Mucosa of rectum (tissue), 2 donors: Measurements from ENCODE around the gene RPH3AL.

ENCODE experiments used
- H3K27ac ChIP-seq, 2 donors: one replicate each; pipeline ENCODE4 v1.7.0; 2013; ENCODE audit warnings: inconsistent platforms in 2 of 2, low read depth in 2 of 2, low read length in 2 of 2
- H3K27me3 ChIP-seq, 2 donors: one replicate each; pipeline ENCODE4 v1.7.0; 2013; ENCODE audit warnings: low read length in 2 of 2; ENCODE audit not compliant: control insufficient read depth in 2 of 2, insufficient read depth in 2 of 2
- H3K36me3 ChIP-seq, 2 donors: one replicate each; pipeline ENCODE4 v1.7.0; 2013; ENCODE audit warnings: low read length in 2 of 2; ENCODE audit not compliant: control insufficient read depth in 2 of 2, insufficient read depth in 2 of 2
- H3K4me1 ChIP-seq, 2 donors: one replicate each; pipeline ENCODE4 v1.7.0; 2013; ENCODE audit warnings: low read length in 2 of 2, mild to moderate bottlenecking in 1 of 2; ENCODE audit not compliant: control insufficient read depth in 2 of 2, insufficient read depth in 2 of 2
- H3K4me3 ChIP-seq, 2 donors: one replicate each; pipeline ENCODE4 v1.7.0; 2013; ENCODE audit warnings: low read length in 2 of 2
- H3K9ac ChIP-seq, 2 donors: one replicate each; pipeline ENCODE4 v1.7.0; 2013; ENCODE audit warnings: low read length in 2 of 2, low read depth in 1 of 2, mild to moderate bottlenecking in 1 of 2
- H3K9me3 ChIP-seq, 2 donors: one replicate each; pipeline ENCODE4 v1.7.0; 2013; ENCODE audit warnings: low read length in 2 of 2; ENCODE audit not compliant: control insufficient read depth in 2 of 2
- donor health status: healthy.
- donor health status: Normal muscosa, but diverticular disease.

The RPH3AL gene

GRCh38 chr17:193841-194806 is 158.5 kb downstream of the RPH3AL start:
- Histone ChIP-seq H3K9ac (no peak overlapping the region), H3K4me3 (no peak overlapping the region), H3K4me1 (peaks cover 0 to 6% of the 10 kb centered on the region in 2 donors), H3K27ac (no peak overlapping the region), H3K9me3 (no peaks in the 10 kb centered on the region), H3K27me3 (no peaks in the 10 kb centered on the region), H3K36me3 (no peaks in the 10 kb centered on the region)

GRCh38 chr17:193426-193810 is 159.2 kb downstream of the RPH3AL start:
- no peak overlapping the region for H3K9ac ChIP-seq
- no peaks in the 10 kb centered on the region for H3K27me3 ChIP-seq
- peaks cover 0 to 6% of the 10 kb centered on the region in 2 donors for H3K4me1 ChIP-seq
- no peaks in the 10 kb centered on the region for H3K9me3 ChIP-seq
- H3K36me3 ChIP-seq = no peaks in the 10 kb centered on the region
- no peak overlapping the region for H3K4me3 ChIP-seq
- no peak overlapping the region for H3K27ac ChIP-seq

- Histone ChIP-seq H3K36me3 (no peaks in the 10 kb centered on the region), H3K4me3 (no peak overlapping the region), H3K27me3 (no peaks in the 10 kb centered on the region), H3K27ac (no peak overlapping the region), H3K4me1 (peaks cover 0 to 6% of the 10 kb centered on the region in 2 donors), H3K9me3 (no peaks in the 10 kb centered on the region), H3K9ac (no peak overlapping the region)
These were observed 159.8 kb downstream of the RPH3AL start for GRCh38 chr17:192666-193425.

GRCh38 chr17:189444-189843 is 163.2 kb downstream of the RPH3AL start:
- H3K36me3 ChIP-seq = no peaks in the 10 kb centered on the region
- peaks cover 0 to 6% of the 10 kb centered on the region in 2 donors for H3K4me1 ChIP-seq
- H3K9ac ChIP-seq = no peak overlapping the region
- peaks cover 0 to 3% of the 10 kb centered on the region in 2 donors for H3K27me3 ChIP-seq
- no peaks in the 10 kb centered on the region for H3K9me3 ChIP-seq
- no peak overlapping the region for H3K4me3 ChIP-seq
- H3K27ac ChIP-seq = no peak overlapping the region

- Histone ChIP-seq H3K4me3 (no peak overlapping the region), H3K27me3 (peaks cover 10 to 19% of the 10 kb centered on the region in 2 donors), H3K9me3 (no peaks in the 10 kb centered on the region), H3K36me3 (no peaks in the 10 kb centered on the region), H3K4me1 (no peaks in the 10 kb centered on the region), H3K9ac (no peak overlapping the region), H3K27ac (no peak overlapping the region)
These were observed 165.5 kb downstream of the RPH3AL start for GRCh38 chr17:187130-187529.

- no peak overlapping the region for H3K4me3 ChIP-seq
- H3K27ac ChIP-seq = no peak overlapping the region
- H3K36me3 ChIP-seq = no peaks in the 10 kb centered on the region
- no peak overlapping the region for H3K9ac ChIP-seq
- peaks cover 14 to 24% of the 10 kb centered on the region in 2 donors for H3K27me3 ChIP-seq
- peaks cover 0 to 4% of the 10 kb centered on the region in 2 donors for H3K4me1 ChIP-seq
- H3K9me3 ChIP-seq = no peaks in the 10 kb centered on the region
These were observed 167.0 kb downstream of the RPH3AL start for GRCh38 chr17:185445-186138.

- no peaks in the 10 kb centered on the region for H3K9me3 ChIP-seq
- peaks cover 0 to 4% of the 10 kb centered on the region in 2 donors for H3K4me1 ChIP-seq
- no peak overlapping the region for H3K27ac ChIP-seq
- H3K4me3 ChIP-seq = no peak overlapping the region
- no peak overlapping the region for H3K9ac ChIP-seq
- peaks cover 22 to 36% of the 10 kb centered on the region in 2 donors for H3K27me3 ChIP-seq
- no peaks in the 10 kb centered on the region for H3K36me3 ChIP-seq
These were observed 169.6 kb downstream of the RPH3AL start for GRCh38 chr17:183021-183420.

- H3K9me3 ChIP-seq = no peaks in the 10 kb centered on the region
- peaks cover 25 to 36% of the 10 kb centered on the region in 2 donors for H3K27me3 ChIP-seq
- no peak overlapping the region for H3K27ac ChIP-seq
- peak overlapping the region in 1 of 2 donors; percentile 3 for H3K9ac ChIP-seq
- peaks cover 0 to 4% of the 10 kb centered on the region in 2 donors for H3K4me1 ChIP-seq
- no peaks in the 10 kb centered on the region for H3K36me3 ChIP-seq
- peak overlapping the region; percentile 33 to 36 for H3K4me3 ChIP-seq
These were observed 170.4 kb downstream of the RPH3AL start for GRCh38 chr17:182050-182751.

GRCh38 chr17:181245-182049 is 171.2 kb downstream of the RPH3AL start, which contains the start of gene DOC2B:
Gene DOC2B (minus strand): TSS chr17:181650. CDS start chr17:181479, 171 bp downstream.
- H3K4me3 ChIP-seq = peak within 1 kb of the TSS; percentile 33 to 36
- peaks cover 25 to 36% of the 10 kb centered on the region in 2 donors for H3K27me3 ChIP-seq
- no peaks in the 10 kb centered on the region for H3K36me3 ChIP-seq
- peaks cover 0 to 4% of the 10 kb centered on the region in 2 donors for H3K4me1 ChIP-seq
- H3K9ac ChIP-seq = peak within 1 kb of the TSS in 1 of 2 donors; percentile 3
- no peaks in the 10 kb centered on the region for H3K9me3 ChIP-seq
- no peak within 1 kb of the TSS for H3K27ac ChIP-seq
